GM10266 (cell line): ENCODE data around the gene RHOB.

Experiments
- DNase-seq: peaks from one replicate; pipeline ENCODE4 v3.0.0; 2012; ENCODE audit errors: extremely low spot score
- TF ChIP-seq, protein P1 (sequence below): IDR thresholded peaks from 2 replicates; pipeline ENCODE4 v1.5.1; 2012; ENCODE audit warnings: mild to moderate bottlenecking, low read depth; ENCODE audit not compliant: control insufficient read depth, insufficient read depth; ENCODE audit errors: missing control alignments

The RHOB gene

DNA sequence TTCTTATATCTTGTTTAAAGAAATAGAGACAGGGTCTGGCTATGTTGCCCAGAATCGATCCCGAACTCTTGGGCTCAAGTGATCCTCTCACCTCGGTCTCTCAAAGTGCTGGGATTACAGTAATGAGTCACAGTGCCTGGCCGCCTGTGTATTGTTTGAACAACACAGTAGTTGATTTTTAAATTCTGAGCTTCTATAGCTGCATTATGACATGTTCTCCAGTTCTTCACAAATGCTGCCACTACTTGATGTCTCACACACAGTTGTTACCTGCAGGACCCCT is 7.7 kb upstream of the RHOB start:
- DNase-seq, result no peak

DNA sequence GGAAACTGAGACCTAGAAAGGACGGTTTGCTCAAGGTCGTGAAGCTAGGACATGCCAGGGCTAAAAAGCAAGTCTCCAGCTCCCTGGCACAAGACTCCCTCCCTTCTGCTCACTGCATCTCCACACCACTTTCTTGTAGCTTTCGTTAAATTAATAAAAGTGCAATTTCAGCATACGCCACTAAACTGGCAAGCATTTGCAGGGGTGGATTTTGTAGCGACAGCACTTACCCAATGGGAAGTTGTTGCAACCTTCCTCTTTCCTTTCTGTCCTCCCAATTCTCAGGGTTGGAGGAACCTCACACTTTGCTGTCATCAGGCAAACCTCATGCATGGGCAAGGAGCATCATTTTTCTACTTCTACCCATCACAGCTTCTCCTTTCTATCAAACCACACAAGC is 7.4 kb upstream of the RHOB start:
- TF ChIP-seq, protein P1, sequence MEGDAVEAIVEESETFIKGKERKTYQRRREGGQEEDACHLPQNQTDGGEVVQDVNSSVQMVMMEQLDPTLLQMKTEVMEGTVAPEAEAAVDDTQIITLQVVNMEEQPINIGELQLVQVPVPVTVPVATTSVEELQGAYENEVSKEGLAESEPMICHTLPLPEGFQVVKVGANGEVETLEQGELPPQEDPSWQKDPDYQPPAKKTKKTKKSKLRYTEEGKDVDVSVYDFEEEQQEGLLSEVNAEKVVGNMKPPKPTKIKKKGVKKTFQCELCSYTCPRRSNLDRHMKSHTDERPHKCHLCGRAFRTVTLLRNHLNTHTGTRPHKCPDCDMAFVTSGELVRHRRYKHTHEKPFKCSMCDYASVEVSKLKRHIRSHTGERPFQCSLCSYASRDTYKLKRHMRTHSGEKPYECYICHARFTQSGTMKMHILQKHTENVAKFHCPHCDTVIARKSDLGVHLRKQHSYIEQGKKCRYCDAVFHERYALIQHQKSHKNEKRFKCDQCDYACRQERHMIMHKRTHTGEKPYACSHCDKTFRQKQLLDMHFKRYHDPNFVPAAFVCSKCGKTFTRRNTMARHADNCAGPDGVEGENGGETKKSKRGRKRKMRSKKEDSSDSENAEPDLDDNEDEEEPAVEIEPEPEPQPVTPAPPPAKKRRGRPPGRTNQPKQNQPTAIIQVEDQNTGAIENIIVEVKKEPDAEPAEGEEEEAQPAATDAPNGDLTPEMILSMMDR, result no peak
- no peak for DNase-seq

More for the DNA sequence above, 7.7 kb upstream of the RHOB start:
- TF ChIP-seq, protein P1, result no peak

- DNase-seq, result no peak
- TF ChIP-seq, protein P1, result no peak
Measured at GRCh38 chr2:20440001-20440560, 6.8 kb upstream of the RHOB start.

DNA sequence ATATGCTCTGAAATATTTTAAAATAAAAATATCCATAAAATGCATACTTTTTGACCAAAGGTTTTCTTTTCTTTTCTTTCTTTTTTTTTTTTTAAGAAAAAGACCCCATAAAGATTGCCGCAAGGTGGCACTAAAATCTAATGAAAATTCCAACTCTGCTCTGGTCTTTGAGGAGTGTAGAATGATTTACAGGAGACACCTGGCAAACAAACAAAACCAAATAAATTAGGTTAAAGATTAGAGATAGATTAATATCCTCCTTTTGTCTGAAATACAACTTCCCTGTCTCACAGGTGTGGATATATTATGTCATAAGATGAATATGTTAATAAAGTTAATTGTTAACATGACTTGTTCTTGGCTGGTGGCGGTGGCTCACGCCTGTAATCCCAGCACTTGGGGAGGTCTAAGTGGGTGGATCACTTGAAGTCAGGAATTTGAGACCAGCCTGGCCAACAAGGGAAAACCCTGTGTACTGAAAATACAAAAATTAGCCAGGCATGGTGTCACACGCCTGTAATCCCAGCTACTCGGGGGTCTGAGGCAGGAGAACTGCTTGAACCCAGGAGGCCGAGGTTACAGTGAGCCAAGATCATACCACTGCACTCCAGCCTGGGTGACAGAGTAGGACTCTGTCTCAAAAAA is 3.5 kb upstream of the RHOB start:
- no peak for DNase-seq
- TF ChIP-seq, protein P1, result peak; percentile 42

- no peak for DNase-seq
- TF ChIP-seq, protein P1, result no peak
Measured at GRCh38 chr2:20444101-20444992, 2.5 kb upstream of the RHOB start.

GRCh38 chr2:20444993-20445910 is 1.6 kb upstream of the RHOB start:
- no peak for DNase-seq
- TF ChIP-seq, protein P1, result no peak
